AG09309 (cell line): ENCODE results near the gene ZFP91.

Source experiments
- DNase-seq: peaks from one replicate; pipeline ENCODE4 v3.0.0-alpha.2; 2010; ENCODE audit warnings: low read depth
- H3K4me3 ChIP-seq: 2 replicates; pipeline ENCODE4 v1.5.1; 2011; ENCODE audit warnings: mild to moderate bottlenecking, low read depth, low read length, moderate library complexity; ENCODE audit not compliant: control insufficient read depth
- TF ChIP-seq, protein P1 (sequence below): IDR thresholded peaks from 2 replicates; pipeline ENCODE4 v1.5.1; 2011; ENCODE audit warnings: mild to moderate bottlenecking, low read depth, low read length, inconsistent platforms; ENCODE audit not compliant: insufficient read depth, control insufficient read depth; ENCODE audit errors: missing control alignments

Gene ZFP91

DNA sequence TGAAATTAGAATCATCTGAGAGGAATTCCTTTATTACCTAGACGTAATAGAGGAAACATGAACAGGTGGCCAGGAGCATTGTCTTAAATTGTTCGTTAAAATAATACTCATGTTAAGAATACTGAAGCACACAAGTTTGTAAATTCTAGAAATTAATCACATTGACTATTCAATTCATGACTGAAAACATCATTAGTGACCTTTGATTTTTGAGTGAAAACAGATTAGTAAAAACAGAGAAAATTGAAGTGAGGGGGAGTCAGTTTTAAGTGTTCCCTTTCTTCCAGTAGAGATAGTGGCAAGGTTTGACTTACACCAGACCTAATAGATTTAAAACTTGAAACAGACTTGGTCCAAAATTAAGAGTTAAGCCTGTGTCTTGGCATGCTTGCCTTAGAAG, 1.4 kb downstream of the ZFP91 start:
- TF ChIP-seq, protein P1, sequence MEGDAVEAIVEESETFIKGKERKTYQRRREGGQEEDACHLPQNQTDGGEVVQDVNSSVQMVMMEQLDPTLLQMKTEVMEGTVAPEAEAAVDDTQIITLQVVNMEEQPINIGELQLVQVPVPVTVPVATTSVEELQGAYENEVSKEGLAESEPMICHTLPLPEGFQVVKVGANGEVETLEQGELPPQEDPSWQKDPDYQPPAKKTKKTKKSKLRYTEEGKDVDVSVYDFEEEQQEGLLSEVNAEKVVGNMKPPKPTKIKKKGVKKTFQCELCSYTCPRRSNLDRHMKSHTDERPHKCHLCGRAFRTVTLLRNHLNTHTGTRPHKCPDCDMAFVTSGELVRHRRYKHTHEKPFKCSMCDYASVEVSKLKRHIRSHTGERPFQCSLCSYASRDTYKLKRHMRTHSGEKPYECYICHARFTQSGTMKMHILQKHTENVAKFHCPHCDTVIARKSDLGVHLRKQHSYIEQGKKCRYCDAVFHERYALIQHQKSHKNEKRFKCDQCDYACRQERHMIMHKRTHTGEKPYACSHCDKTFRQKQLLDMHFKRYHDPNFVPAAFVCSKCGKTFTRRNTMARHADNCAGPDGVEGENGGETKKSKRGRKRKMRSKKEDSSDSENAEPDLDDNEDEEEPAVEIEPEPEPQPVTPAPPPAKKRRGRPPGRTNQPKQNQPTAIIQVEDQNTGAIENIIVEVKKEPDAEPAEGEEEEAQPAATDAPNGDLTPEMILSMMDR, result no peak
- no peak for DNase-seq
- peak overlapping the region; percentile 87 for H3K4me3 ChIP-seq

DNA sequence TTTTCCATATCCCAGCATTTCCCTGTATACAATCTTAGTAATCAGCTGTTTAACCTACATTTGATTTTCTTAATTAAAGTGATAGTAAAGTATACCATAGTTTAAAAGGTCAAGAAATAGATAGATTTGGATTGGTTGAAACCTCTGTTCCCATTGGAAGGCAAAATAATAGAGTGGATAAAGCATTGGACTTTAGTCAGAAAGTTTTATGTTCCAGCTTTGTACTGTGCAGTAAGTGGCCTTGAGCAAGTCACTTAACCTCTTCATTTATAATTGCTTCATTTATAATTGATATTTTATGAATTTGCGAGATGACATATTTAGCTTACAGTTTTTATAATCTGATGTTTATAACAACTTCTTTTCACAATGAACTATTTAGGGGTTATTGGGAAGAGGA, 3.6 kb downstream of the ZFP91 start:
- no peak overlapping the region for H3K4me3 ChIP-seq

DNA sequence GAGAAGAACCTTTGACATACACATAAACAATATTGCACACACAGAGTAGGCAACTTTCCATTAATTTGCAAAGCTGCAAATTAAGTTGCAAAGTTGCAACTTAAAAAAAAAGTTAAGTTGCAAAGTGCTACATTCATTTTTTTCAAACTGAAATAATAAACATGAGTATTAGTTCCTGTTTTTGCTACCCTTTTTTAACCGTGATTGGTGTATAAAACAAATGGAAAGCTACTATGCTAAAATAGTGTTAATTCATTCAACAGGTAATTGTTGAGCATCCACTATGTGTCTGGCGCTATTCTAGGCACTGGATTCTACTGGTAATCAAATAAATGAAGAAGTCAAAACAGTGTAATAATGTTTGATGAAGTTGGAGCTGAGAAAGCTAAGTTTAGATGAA, 8.1 kb downstream of the ZFP91 start:
- no peak overlapping the region for H3K4me3 ChIP-seq
- TF ChIP-seq, protein P1, result no peak
- DNase-seq, result no peak

More for the DNA sequence above, 3.6 kb downstream of the ZFP91 start:
- TF ChIP-seq, protein P1, result no peak
- no peak for DNase-seq

DNA sequence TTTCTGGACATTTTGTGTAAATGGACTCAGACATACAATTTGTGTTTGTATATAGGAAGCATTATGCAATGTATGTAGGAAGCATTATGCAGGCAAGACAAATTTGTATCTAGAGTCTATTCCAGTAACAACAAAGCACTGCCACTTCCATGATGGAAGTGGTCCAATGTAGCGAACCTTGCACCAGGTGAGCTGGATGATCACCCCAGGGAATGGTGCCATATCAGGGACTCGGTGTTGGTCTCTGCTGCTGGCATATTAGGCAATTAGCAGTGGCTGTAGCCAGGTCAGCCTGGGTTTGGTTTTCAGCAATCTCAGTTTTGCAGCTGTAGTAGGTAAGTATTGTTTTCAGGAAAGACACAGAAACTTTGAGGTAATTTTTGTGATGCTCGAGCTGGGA, 12.8 kb downstream of the ZFP91 start:
- no peak overlapping the region for H3K4me3 ChIP-seq
- no peak for DNase-seq
- TF ChIP-seq, protein P1, result no peak

DNA sequence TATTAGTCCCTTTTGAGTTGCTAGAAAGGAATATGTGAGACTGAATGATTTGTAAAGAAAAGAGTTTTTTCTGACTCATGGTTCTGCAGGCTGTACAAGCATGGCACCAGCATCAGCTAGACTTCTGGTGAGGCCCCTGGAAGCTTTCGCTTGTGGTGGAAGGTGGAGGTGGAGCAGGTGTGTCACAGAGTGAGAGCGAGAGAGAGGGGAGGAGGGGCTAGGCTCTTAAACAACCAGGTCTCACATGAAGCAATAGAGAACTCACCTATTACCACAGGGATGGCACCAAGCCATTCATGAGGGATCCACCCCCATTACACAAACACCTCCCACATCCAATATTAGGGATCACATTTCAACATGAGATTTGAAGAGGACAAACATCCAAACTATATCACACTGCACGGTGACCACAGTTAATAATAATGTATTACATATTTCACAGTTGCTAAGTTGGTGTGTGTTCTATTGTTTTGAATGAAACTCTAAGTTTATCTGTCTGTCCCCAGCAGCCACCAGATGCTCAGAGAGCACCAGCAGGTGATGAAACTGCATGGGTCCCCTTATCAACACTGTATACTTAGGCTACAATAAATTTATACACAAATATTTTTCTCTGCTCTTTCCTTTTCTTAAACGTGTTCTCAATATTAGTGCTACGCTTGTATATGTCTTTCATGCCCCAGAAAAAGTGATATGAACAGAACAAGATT, 14.1 kb downstream of the ZFP91 start:
- TF ChIP-seq, protein P1, result no peak
- no peak for DNase-seq

DNA sequence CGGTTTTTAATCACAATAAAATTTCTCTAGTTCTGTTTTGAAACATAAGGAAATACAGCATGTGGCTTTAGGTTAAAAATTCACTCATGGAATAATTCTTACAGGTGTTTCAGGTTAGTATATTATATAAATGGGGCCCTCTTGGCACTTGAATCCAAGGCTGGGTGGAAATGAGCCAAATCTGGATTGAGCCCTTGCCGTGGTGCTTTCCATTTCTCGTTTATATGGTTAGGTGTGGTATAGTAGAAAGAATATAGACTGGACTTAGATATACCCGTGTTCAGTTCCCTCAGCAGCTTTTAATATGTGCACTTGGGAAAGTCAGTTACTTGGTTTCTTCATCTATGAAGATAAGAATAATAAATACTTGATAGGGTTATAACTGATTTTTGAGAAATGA, 16.0 kb downstream of the ZFP91 start:
- no peak overlapping the region for H3K4me3 ChIP-seq
- TF ChIP-seq, protein P1, result no peak
- no peak for DNase-seq

More for the DNA sequence above, 14.1 kb downstream of the ZFP91 start:
- H3K4me3 ChIP-seq, result no peak overlapping the region
